Fibroblast of skin of back (primary cell): Measurements from ENCODE around the gene FZD4. TPM values are rescaled to one million over a fixed set of nuclear protein-coding genes. Genes with fewer than 3 reads are reported as not detected.
"Not testable (repeated sequence)": the region's sequence is repeated elsewhere in the genome, so short reads cannot be mapped to it uniquely, and the experiment has no call there.

Experiments
- DNase-seq: peaks from one replicate; pipeline ENCODE4 v3.0.0-alpha.2; 2013
- polyA plus RNA-seq, 2 experiments: library from polyadenylated mRNA; unstranded; fragments of 120-200 nt; gene quantifications; one replicate each; pipeline ENCODE4 v1.2.1, GENCODE V29; 2013; ENCODE audit not compliant: insufficient read length in 2 of 2

FZD4 gene
- polyA plus RNA-seq (2013, experiment 1 of 2; ENCODE audit: insufficient read length): 4.6 TPM
- 3.7 TPM for polyA plus RNA-seq (2013, experiment 2 of 2; ENCODE audit: insufficient read length)

DNA sequence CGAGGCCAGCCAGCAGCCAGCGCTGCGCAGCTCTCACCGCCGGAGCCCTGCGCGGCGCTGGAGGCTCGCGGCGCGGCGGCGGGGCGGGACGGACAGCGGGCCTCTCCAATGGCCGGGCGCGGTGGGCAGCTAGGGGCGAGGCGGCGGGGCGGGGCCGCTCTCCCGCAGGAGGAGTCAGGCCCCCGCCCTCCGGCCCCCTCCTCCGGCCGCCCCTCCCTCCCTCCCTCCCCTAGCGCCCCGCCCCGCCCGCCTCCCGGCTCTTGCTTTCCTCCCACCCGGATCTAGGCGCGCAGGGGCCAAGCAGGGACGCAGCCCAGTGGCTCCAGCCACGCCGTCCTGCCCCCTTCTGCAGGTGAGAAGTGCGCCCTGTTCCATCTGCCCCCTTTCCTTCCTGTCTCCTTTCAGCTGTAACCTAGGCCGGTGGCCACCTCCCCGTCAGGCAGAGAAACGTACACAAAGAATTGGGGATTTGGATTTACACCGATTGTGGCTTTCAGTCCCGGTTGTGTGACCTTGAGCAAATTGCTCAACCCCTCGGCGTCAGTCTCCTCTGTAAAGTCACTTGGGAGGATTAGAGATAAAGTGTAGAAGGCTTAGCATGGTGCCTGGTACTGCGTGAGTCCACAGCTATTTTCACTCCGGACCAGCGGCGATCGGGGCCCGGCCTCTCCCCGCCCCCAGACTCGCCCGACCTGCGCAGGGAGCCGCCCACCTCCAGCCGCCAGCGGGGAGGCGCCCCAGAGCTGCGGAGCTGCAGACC is at the start of gene FZD4:
TSS of gene FZD4 (minus strand) at position 35 of the 760 bp plus-strand sequence. CDS start 310 bp downstream, outside the sequence.
- DNase-seq: peak; percentile 92

- DNase-seq: not testable (repeated sequence)
Observed at GRCh38 chr11:87004281-87004680, 49.1 kb upstream of the FZD4 start.

DNA sequence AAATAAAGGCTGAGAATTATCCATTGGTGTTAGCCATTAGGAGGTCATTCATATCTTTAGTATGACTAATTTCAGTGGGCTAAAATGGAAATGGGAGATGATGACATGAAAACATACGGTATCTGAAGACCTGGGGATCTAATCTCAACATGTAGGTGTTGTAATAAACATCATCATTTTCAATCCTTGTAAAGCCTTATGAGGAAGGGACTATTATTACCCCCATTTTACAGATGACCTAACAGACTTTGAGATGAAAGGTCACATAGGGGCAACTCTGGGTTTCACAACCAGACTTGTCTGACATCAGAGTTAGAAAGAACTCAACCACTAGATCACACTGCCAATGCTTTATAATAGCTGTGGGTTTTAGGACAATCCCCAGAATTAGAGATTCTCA is 47.7 kb upstream of the FZD4 start:
- DNase-seq: no peak

DNA sequence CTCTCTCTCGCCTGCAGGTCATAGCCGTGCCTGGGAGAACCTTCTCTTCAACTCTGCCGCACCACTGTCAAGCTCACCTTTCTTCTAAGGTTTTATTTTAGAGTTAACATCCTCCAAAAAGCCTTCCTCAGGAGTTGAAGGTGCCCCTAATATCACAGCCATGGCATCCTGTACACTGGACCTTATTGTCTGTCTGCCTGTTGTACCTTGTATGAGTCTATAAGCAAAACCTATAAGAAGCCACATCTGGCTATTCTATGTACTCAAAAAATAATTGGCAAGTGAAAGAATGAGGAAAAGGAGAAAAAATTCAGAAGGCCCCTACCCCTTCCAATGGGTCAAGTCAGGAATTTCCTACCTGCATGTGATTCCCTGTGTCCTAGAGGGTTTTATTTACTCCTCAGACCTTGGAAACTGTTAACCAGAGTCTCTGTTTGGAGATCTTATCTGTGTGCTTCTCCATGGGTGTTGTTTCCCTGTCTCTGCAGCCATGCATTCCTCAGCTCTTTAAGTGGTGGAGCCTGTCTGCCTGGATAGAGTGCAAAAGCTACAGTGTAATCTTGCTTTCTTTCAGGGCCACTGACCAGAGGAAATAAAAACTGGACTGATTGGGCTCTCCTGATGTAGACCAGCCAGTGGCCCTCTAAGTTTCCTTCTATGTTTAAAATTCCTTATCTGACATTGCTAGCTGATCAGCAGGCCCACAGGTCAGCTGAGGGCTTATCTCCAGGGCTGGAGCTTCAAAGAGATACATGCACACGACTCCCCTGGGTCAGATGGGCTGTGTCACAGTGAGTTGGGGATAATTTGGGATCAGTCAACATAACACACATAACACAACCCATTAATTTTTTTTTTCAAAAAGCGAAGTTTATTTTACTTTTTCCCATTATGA is 44.9 kb upstream of the FZD4 start:
- no peak for DNase-seq

DNA sequence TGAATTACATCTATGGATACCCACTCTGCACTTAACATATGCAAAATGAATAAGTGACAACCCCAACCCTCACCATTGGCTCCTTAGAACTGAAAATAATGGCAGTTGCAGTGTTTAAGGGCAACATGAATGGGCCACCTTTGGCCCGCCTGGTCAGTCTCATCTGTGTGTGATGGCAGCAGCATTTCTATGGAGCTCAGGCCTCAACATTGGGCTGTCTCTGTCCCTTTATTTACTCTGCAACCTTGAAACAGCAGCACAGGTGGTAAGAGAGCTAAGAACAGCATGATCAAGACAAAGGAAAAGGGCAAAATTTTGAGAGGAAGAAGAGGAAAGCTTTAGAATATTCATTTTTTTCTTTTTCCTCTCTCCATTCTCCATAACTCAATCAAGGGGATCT is 44.2 kb upstream of the FZD4 start:
- DNase-seq: no peak

DNA sequence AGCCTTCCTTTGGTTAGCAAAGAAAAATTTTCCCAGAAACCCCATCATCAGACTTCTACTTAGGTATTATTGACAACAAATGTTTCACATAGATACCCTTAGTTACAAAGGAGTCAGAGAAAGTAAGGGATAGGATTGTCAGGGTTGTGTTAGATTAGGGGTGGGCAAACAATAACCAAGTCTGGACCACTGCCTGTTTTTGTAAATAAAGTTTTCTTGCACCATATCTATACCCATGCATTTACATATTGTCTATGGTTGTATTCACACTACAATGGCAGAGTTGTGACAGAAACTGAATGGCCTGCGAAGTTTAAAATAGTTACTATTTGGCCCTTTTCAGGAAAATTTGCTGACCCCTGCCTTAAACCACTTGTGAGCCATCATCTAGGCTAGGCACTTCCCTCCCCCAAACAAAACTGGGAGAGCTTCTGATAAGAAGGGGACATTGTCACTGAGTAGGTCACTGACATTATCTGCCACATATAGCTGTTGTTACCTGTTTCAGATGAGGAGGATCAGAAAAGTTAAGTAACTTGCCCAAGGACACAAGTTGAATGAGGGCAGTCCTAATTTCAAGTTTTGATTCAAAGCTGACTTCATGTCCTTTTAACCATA is 41.9 kb upstream of the FZD4 start:
- DNase-seq: no peak

DNA sequence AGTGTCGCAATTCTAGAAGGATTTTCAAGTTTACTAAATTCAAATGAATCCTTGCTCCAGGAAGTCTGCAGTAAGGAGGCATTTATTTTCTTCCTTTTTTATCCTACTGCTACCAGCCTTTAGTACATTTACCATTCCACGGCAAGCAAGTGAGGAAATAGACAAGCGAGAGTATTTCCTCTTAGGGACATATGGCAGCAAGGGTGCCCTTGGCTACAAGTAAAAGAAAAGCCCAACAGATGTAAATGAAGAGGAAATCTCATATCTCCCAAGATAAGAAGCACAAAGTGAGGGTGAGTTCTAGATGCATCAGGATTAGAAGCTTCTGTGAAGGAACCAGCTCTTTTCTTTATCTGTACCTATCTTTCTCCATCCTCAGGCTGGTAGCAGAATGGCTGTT is 37.8 kb upstream of the FZD4 start:
- DNase-seq: no peak

GRCh38 chr11:86992340-86992739 is 37.1 kb upstream of the FZD4 start:
- DNase-seq: not testable (repeated sequence)

- no peak for DNase-seq
Observed at GRCh38 chr11:86991341-86991740, 36.1 kb upstream of the FZD4 start.

GRCh38 chr11:86990515-86990914 is 35.3 kb upstream of the FZD4 start:
- DNase-seq: peak; percentile 93

- DNase-seq: peak; percentile 47
Observed at GRCh38 chr11:86990031-86990430, 34.8 kb upstream of the FZD4 start.

DNA sequence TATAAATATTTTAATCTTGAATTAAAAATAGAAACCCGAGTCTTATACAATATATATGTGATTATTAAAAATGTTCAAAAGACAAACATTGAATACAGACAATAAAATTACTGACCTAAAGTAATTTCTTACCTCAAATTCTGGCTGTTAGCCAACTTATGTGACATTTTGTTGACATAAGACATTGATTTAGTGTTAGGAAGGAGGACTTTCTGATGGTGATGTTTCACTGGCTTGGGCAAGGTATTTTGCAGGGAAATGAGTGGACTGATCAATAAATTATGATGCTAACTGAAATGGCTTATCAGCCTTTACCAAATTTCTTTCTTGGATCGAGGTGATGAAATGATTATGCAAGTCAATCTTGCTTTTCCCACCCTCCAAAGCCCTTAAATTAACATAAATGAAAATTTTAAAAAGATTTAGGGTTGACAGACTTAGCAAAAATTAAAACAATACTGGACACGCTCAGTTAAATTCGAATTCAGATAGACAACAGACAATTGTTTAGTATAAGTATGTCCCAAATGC is 33.2 kb upstream of the FZD4 start:
- no peak for DNase-seq

- no peak for DNase-seq
Observed at GRCh38 chr11:86987679-86988078, 32.5 kb upstream of the FZD4 start.

- DNase-seq: no peak
Observed at GRCh38 chr11:86984701-86985100, 29.5 kb upstream of the FZD4 start.

GRCh38 chr11:86983021-86983488 is 27.9 kb upstream of the FZD4 start:
- DNase-seq: no peak

- no peak for DNase-seq
Observed at GRCh38 chr11:86981777-86982540, 26.8 kb upstream of the FZD4 start.

GRCh38 chr11:86980086-86980796 is 25.0 kb upstream of the FZD4 start:
- DNase-seq: no peak

- DNase-seq: peak; percentile 53
Observed at GRCh38 chr11:86978756-86979608, 23.8 kb upstream of the FZD4 start.

DNA sequence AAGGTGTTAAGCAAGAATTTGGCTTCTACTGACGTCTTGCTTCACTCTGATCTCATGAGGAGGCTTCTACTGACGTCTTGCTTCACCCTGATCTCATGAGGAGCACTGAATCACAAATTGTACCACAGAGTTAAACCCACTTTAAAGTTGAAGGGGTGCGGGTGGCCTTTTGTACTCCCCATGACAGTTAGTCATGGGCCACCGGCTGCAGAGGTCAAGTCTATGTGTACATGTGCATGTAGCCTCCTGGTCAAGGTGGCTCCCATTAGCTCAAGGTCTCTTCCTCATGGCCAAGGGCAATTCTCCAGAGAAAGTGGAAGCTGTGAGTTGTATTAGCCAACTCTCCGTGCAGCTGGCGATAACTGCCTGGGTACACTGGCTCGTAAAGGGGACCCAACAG is 23.1 kb upstream of the FZD4 start:
- no peak for DNase-seq

- no peak for DNase-seq
Observed at GRCh38 chr11:86977441-86978050, 22.4 kb upstream of the FZD4 start.
